Measurements from ENCODE around the gene ACSF3.
"Not testable (repeated sequence)": the region's sequence is repeated elsewhere in the genome, so short reads cannot be mapped to it uniquely, and the experiment has no call there.

ACSF3 gene

GRCh38 chr16:89175280-89176146 lies 81.9 kb downstream of the ACSF3 start:
- no peak for DNase-seq (ENCODE audit: low spot score)

GRCh38 chr16:89176147-89176690 lies 82.6 kb downstream of the ACSF3 start:
- no peak for DNase-seq (ENCODE audit: low spot score)

- no peak for DNase-seq (ENCODE audit: low spot score)
These were observed 83.1 kb downstream of the ACSF3 start for GRCh38 chr16:89176717-89177116.

GRCh38 chr16:89177501-89177900 lies 83.8 kb downstream of the ACSF3 start:
- no peak for DNase-seq (ENCODE audit: low spot score)

- DNase-seq (ENCODE audit: low spot score) = no peak
These were observed 84.9 kb downstream of the ACSF3 start for GRCh38 chr16:89178453-89179147.

GRCh38 chr16:89179148-89179484 lies 85.5 kb downstream of the ACSF3 start:
- no peak for DNase-seq (ENCODE audit: low spot score)

- no peak for DNase-seq (ENCODE audit: low spot score)
These were observed 86.1 kb downstream of the ACSF3 start for GRCh38 chr16:89179656-89180315.

GRCh38 chr16:89183463-89183862 lies 89.8 kb downstream of the ACSF3 start:
- DNase-seq (ENCODE audit: low spot score) = no peak

GRCh38 chr16:89183975-89184676 lies 90.5 kb downstream of the ACSF3 start:
- DNase-seq (ENCODE audit: low spot score) = no peak

- DNase-seq (ENCODE audit: low spot score) = no peak
These were observed 91.0 kb downstream of the ACSF3 start for GRCh38 chr16:89184677-89184932.

- DNase-seq (ENCODE audit: low spot score) = no peak
These were observed 91.5 kb downstream of the ACSF3 start for GRCh38 chr16:89184933-89185794.

GRCh38 chr16:89185887-89186592 lies 92.4 kb downstream of the ACSF3 start:
- DNase-seq (ENCODE audit: low spot score) = not testable (repeated sequence)

GRCh38 chr16:89186593-89187031 lies 93.0 kb downstream of the ACSF3 start:
- DNase-seq (ENCODE audit: low spot score) = not testable (repeated sequence)

- no peak for DNase-seq (ENCODE audit: low spot score)
These were observed 93.5 kb downstream of the ACSF3 start for GRCh38 chr16:89187032-89187769.

- DNase-seq (ENCODE audit: low spot score) = no peak
These were observed 94.2 kb downstream of the ACSF3 start for GRCh38 chr16:89187770-89188392.

GRCh38 chr16:89188471-89189357 lies 95.1 kb downstream of the ACSF3 start:
- DNase-seq (ENCODE audit: low spot score) = not testable (repeated sequence)

GRCh38 chr16:89189358-89190025 lies 95.8 kb downstream of the ACSF3 start:
- DNase-seq (ENCODE audit: low spot score) = no peak

Data from putamen (tissue), 1 donor.